Activated CD8-positive, alpha-beta memory T cell treated with anti-CD3 and anti-CD28 coated beads, Interleukin-2, amount 10 ng/mL, durations not matched to agents 7 days and 5 days (primary cell): ENCODE data around the gene HINT2. TPM values are rescaled to one million over a fixed set of nuclear protein-coding genes. Genes with fewer than 3 reads are reported as not detected.
A peak's percentile ranks its signal among the peaks of the same experiment; 100 is the strongest.

Source experiments
- ATAC-seq: fragments of 150-1000 bp; cut with Tn5 transposase; one replicate; pipeline ENCODE4 v1.10.0; 2021; ENCODE audit warnings: moderate library complexity
- CTCF ChIA-PET: fragments of 350-600 bp; sonication (Branson Sonifier 250); formaldehyde crosslinking; loops from one replicate; lab custom pipeline; 2021; ENCODE audit warnings: antibody characterized with exemption; lab: Charles Lee
- DNase-seq: peaks from one replicate; pipeline ENCODE4 v3.0.0-alpha.2; 2020
- H3K27ac Mint-ChIP-seq: one replicate; pipeline ENCODE4 v1.8.0; 2021; ENCODE audit warnings: mild to moderate bottlenecking, mixed read lengths
- H3K27me3 Mint-ChIP-seq: one replicate; pipeline ENCODE4 v1.8.0; 2021; ENCODE audit warnings: mixed read lengths
- H3K36me3 Mint-ChIP-seq: one replicate; pipeline ENCODE4 v1.8.0; 2021; ENCODE audit warnings: mild to moderate bottlenecking, mixed read lengths
- H3K4me1 Mint-ChIP-seq: one replicate; pipeline ENCODE4 v1.8.0; 2021; ENCODE audit warnings: mixed read lengths
- H3K4me3 Mint-ChIP-seq: one replicate; pipeline ENCODE4 v1.8.0; 2021; ENCODE audit warnings: mild to moderate bottlenecking, moderate library complexity, mixed read lengths
- H3K9me3 Mint-ChIP-seq: one replicate; pipeline ENCODE4 v1.8.0; 2022; ENCODE audit warnings: low read depth, mixed read lengths
- total RNA-seq, 2 experiments: library from RNA; stranded (reverse); gene quantifications; one replicate each; pipeline ENCODE4 v1.2.3, GENCODE V29; 2021

The HINT2 gene
- total RNA-seq, 2 experiments from 2014 or later = 68.9 to 73.5 TPM

DNA sequence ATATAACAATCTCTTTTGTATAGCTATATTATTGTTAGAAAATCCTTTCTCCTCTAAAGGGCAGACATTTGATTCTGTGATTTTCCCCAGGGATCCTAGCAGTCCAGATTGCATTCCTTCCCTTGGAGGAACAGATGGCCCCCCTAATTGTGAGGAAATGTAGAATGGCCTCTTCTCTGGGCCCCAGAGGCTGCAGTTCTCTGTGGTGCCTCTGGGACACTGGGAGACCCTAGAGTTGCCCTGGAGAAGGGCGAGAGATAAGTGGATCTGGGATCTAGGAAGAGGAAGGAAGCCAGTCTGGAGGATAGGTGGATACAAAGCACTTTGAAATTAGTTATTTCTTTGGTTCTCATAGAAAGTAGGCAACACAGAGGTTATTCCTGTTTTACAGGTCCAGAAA lies 1.9 kb upstream of the HINT2 start:
- CTCF ChIA-PET = interaction anchor here (1.5 kb wide), 1 partner anchor 9 kb away, joined by 14 read pairs; no protein-coding TSS in a partner anchor
- Mint-ChIP-seq H3K27ac (no peak overlapping the region), H3K4me3 (no peak overlapping the region)

DNA sequence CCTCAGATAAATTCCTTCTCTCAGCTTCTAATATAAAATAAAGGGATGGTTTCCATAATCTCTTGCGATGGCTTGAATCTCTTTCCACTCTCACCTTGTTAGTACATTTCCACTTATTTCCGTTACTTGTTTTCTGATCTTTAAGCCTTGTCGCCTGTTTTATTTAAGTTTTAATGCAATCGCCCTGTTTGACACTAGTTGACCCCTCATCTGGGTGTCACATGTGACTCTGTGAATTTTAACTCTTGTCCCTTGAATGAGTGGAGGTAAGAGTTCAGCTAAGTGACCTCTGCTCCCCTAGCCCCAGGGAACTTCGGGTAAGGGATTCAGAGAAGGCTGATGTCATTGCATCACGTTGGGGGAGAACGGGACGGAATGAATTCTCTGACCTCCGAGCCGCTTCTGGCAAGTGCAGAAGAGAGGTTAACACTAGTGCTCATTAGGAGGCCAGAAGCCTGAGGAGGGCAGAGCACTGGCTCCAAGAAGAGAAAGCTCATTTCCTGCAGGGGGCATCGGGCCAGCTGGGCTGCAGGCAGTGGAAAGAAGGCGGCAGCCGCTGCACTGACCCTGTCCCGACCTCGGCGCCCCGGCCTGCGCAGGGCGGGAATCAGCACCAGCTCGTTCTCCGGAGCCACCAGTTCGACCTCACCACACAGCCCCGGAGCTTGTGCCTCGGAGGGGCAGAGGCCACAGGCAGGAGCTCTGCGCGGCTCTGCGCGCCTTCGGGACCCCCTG lies 569 bp downstream of the HINT2 start:
- H3K27ac Mint-ChIP-seq = peak overlapping the region; percentile 97
- no peaks in the 10 kb centered on the region for H3K9me3 Mint-ChIP-seq
- peaks cover 44% of the 10 kb centered on the region for H3K4me1 Mint-ChIP-seq
- CTCF ChIA-PET = interaction anchor here (0.8 to 3.2 kb wide), 11 partner anchors 9 to 210 kb away, joined by 3 to 13 read pairs (median 3); partner anchors contain the start of genes CREB3, GBA2, RGP1 and TLN1
- peak overlapping the region; percentile 84 for H3K4me3 Mint-ChIP-seq
- peaks cover 2% of the 10 kb centered on the region for H3K36me3 Mint-ChIP-seq
- peak; percentile 8 for ATAC-seq
- peak; percentile 79 for DNase-seq
- peaks cover 2% of the 10 kb centered on the region for H3K27me3 Mint-ChIP-seq

More for the DNA sequence above, 1.9 kb upstream of the HINT2 start:
- Mint-ChIP-seq H3K4me1 (peaks cover 32% of the 10 kb centered on the region), H3K9me3 (no peaks in the 10 kb centered on the region), H3K36me3 (no peaks in the 10 kb centered on the region), H3K27me3 (peaks cover 2% of the 10 kb centered on the region)
- DNase-seq (no peak), ATAC-seq (no peak)

GRCh38 chr9:35813434-35814105 lies 1.3 kb downstream of the HINT2 start:
- Mint-ChIP-seq H3K27ac (peak overlapping the region; percentile 97), H3K27me3 (peaks cover 2% of the 10 kb centered on the region), H3K4me1 (peaks cover 44% of the 10 kb centered on the region), H3K4me3 (peak overlapping the region; percentile 84), H3K36me3 (peaks cover 2% of the 10 kb centered on the region), H3K9me3 (no peaks in the 10 kb centered on the region)
- ATAC-seq (no peak), DNase-seq (no peak)
- CTCF ChIA-PET = interaction anchor here (1.0 to 3.2 kb wide), 10 partner anchors 9 to 210 kb away, joined by 3 to 13 read pairs (median 5); partner anchors contain the start of genes GBA2 and RGP1

DNA sequence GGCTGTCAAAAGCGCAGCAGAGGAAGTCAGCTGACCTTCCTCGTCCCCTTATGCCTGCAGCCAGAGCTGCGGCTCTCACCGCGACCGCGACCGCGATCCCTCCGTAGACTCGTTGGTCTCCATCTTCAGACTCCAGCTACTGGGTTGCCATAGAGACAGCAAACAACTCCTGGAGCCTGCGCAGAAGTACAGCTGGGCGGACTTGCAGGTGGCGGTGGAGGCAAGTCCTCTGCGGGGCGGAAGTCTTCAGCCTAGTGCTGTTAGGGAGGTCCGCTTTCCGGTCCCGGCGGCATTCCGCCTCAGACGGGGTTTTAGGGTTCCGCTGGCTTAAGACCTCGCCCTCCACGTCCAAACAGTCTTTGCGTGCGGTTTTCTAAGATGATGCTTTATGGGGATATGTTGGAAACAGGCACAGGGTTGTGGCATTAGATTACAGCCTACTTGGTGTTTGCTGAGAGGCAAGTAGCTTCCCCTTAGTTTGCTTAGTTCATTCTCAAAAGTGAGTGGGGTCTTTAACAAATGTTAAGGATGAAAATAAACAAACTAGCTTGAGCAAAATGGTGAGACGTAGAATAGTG lies 2.7 kb downstream of the HINT2 start, which contains the start of gene SPAG8:
SPAG8 (minus strand) TSS at position 238 of the 578 bp plus-strand sequence; CDS start at position 123, 115 bp downstream.
- Mint-ChIP-seq H3K27ac (peak within 1 kb of the TSS; percentile 95), H3K9me3 (no peaks in the 10 kb centered on the region), H3K4me3 (peak within 1 kb of the TSS; percentile 75), H3K27me3 (peaks cover 2% of the 10 kb centered on the region), H3K4me1 (peaks cover 44% of the 10 kb centered on the region), H3K36me3 (peaks cover 2% of the 10 kb centered on the region)
- peak; percentile 99 for DNase-seq
- ATAC-seq = peak; percentile 69
- CTCF ChIA-PET = interaction anchor here (0.9 to 3.2 kb wide), 21 partner anchors 11 to 208 kb away, joined by 3 to 13 read pairs (median 6); partner anchors contain the start of genes CCDC107, CREB3, GBA2 and RGP1

DNA sequence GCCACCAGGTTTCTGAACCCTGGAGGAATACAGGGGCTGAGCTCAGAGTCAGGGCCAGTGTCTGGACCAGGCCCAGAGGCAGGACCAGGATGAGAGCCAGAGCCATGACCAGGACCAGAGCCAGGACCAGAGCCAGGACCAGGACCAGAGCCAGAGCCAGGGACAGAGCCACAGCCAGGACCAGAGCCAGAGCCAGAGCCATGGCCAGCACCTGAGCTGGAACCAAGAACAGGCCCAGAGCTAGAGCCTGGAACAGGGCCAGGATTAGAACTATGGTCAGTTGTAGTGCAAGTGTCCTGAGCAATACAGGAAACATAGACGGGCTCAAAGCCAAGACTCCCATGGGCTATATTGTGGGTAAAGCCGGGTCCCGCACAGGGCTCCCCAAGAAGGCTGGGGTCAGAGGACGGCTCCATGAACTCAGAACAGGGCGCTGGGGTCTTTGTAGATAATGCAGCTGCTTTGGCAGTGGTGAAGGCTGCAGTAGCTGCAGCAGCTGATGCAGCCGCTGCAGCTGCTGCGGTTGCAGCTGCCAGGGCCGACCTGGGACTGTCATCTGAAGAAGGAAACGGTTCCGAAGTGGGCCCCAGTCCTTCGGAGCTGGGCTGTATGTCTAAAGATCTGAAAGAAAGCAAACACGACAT lies 3.3 kb downstream of the HINT2 start:
- Mint-ChIP-seq H3K36me3 (peaks cover 6% of the 10 kb centered on the region), H3K9me3 (no peaks in the 10 kb centered on the region), H3K27me3 (peaks cover 2% of the 10 kb centered on the region), H3K4me1 (peaks cover 44% of the 10 kb centered on the region), H3K4me3 (peak overlapping the region; percentile 75), H3K27ac (peak overlapping the region; percentile 95)
- no peak for DNase-seq
- CTCF ChIA-PET = interaction anchor here (1.0 to 3.2 kb wide), 20 partner anchors 11 to 208 kb away, joined by 3 to 13 read pairs (median 6); partner anchors contain the start of genes CREB3, GBA2, RGP1 and TLN1
- ATAC-seq = no peak

GRCh38 chr9:35810122-35810521 lies 4.7 kb downstream of the HINT2 start:
- DNase-seq (no peak), ATAC-seq (no peak)
- Mint-ChIP-seq H3K4me3 (no peak overlapping the region), H3K27me3 (peaks cover 2% of the 10 kb centered on the region), H3K27ac (no peak overlapping the region), H3K36me3 (peaks cover 6% of the 10 kb centered on the region), H3K4me1 (peaks cover 38% of the 10 kb centered on the region), H3K9me3 (no peaks in the 10 kb centered on the region)
- CTCF ChIA-PET = no interaction called here

DNA sequence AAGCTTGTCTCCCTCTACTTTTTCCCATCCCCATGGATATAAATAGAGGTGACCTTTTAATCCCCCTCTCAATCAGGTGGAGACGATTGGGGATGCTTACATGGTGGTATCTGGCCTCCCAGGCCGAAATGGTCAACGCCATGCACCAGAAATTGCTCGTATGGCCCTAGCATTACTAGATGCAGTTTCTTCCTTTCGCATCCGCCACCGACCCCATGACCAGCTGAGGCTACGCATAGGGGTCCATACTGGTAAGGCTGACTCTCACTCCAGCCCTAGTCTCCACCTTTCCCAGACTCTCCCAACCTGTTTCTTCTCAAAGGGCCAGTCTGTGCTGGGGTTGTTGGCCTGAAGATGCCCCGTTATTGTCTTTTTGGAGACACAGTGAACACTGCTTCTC lies 6.4 kb downstream of the HINT2 start:
- ATAC-seq (no peak), DNase-seq (no peak)
- CTCF ChIA-PET = interaction anchor here (1.4 to 1.8 kb wide), 2 partner anchors 18 to 74 kb away, joined by 3 to 5 read pairs; no protein-coding TSS in a partner anchor
- H3K9me3 Mint-ChIP-seq = no peaks in the 10 kb centered on the region
- no peak overlapping the region for H3K27ac Mint-ChIP-seq
- H3K36me3 Mint-ChIP-seq = peaks cover 6% of the 10 kb centered on the region
- H3K27me3 Mint-ChIP-seq = peaks cover 2% of the 10 kb centered on the region
- no peak overlapping the region for H3K4me3 Mint-ChIP-seq
- H3K4me1 Mint-ChIP-seq = peaks cover 29% of the 10 kb centered on the region

GRCh38 chr9:35806101-35806500 lies 8.7 kb downstream of the HINT2 start:
- H3K4me3 Mint-ChIP-seq = no peak overlapping the region
- no peak overlapping the region for H3K27ac Mint-ChIP-seq
- H3K27me3 Mint-ChIP-seq = no peaks in the 10 kb centered on the region
- no peaks in the 10 kb centered on the region for H3K9me3 Mint-ChIP-seq
- peaks cover 7% of the 10 kb centered on the region for H3K4me1 Mint-ChIP-seq
- DNase-seq (no peak), ATAC-seq (no peak)
- H3K36me3 Mint-ChIP-seq = peaks cover 7% of the 10 kb centered on the region
- CTCF ChIA-PET = interaction anchor here (1.3 to 2.7 kb wide), 2 partner anchors 16 to 57 kb away, joined by 5 to 9 read pairs; partner anchors contain the start of genes GBA2 and RGP1

DNA sequence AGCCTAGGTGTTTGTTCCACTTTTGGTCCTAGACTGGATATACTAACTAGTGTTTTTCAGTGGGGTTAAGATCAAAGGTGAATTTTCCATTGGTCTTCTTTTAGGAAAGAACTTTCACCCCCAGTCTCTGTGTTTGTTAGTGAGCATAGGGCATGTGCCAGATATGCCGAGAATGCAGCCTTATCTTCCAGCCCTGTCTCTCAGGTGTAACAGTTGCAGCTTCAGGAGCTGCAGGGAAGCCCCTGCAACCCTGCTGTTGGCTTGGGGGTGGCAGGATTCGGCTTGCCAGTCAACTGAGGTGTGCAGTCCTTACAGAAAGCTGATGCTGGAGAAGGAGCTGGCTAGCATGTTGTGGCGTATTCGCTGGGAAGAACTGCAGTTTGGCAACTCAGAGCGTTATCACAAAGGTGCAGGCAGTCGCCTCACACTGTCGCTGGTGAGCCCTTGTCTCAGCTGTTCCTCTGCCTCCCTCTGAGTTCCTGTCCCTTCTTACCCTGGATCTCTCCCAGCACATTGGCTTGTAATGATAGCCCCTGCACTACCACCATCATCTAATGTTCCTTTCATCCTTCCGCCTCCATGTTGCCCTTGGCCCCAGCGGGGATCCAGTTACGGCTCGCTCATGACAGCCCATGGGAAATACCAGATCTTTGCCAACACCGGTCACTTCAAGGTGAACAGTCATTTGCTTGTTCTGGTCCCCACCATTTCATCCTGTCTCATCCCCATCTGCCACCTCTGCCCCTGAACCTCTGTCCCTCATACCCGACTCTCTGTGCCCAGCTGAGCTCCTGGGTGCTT lies 13.3 kb downstream of the HINT2 start:
- Mint-ChIP-seq H3K4me3 (no peak overlapping the region), H3K27ac (peak overlapping the region; percentile 8), H3K27me3 (no peaks in the 10 kb centered on the region), H3K9me3 (no peaks in the 10 kb centered on the region), H3K36me3 (peaks cover 2% of the 10 kb centered on the region), H3K4me1 (peaks cover 18% of the 10 kb centered on the region)
- ATAC-seq (no peak), DNase-seq (no peak)
- CTCF ChIA-PET = interaction anchor here (0.6 to 3.3 kb wide), 3 partner anchors 11 to 718 kb away, joined by 4 to 10 read pairs (median 7); no protein-coding TSS in a partner anchor

- no peak overlapping the region for H3K27ac Mint-ChIP-seq
- no peaks in the 10 kb centered on the region for H3K9me3 Mint-ChIP-seq
- no peak overlapping the region for H3K4me3 Mint-ChIP-seq
- H3K36me3 Mint-ChIP-seq = peaks cover 1% of the 10 kb centered on the region
- DNase-seq (no peak), ATAC-seq (no peak)
- CTCF ChIA-PET = interaction anchor here (2.5 kb wide), 1 partner anchor 10 kb away, joined by 10 read pairs; no protein-coding TSS in a partner anchor
- peaks cover 22% of the 10 kb centered on the region for H3K4me1 Mint-ChIP-seq
- H3K27me3 Mint-ChIP-seq = no peaks in the 10 kb centered on the region
Observed at GRCh38 chr9:35800530-35800929, 14.3 kb downstream of the HINT2 start.

DNA sequence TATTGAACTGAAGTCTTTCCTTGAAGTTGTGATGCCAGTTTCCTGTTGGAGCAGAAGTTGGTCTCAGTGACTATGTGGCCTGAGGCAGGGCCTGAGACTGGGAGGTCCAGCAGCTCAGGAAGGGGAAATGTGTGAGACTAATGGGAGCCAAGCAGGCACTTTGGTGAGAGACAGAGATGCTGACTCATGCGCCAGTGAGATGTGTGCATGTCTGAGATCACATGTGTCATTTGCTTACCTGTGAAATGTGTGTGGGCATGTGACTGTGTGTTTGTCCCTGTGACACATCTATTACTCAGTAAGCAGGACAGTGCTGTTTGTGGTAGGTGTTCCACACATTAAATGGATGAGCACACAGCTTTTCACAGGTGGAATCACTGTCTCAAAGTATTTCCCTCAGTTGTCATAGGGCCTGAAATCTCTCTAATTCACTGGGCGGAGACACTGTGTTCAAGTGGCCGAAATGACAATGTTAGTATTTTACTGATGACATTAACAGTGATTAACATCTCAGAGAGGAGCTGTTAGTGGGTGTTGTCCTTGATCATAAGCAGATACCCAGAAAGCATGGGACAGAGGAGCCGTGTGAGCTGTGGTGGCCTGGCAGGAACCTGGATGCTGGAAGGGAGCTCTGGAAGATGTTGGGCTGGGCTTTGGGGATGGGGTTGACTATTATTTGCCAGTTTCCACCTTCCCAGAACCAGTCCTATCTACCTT lies 16.0 kb downstream of the HINT2 start:
- peaks cover 31% of the 10 kb centered on the region for H3K4me1 Mint-ChIP-seq

More for the DNA sequence above, 16.0 kb downstream of the HINT2 start:
- Mint-ChIP-seq H3K4me3 (no peak overlapping the region), H3K9me3 (no peaks in the 10 kb centered on the region), H3K27me3 (no peaks in the 10 kb centered on the region), H3K27ac (no peak overlapping the region), H3K36me3 (peaks cover 1% of the 10 kb centered on the region)
- ATAC-seq = peak; percentile 74
- CTCF ChIA-PET = interaction anchor here (1.0 to 2.5 kb wide), 3 partner anchors 8 to 83 kb away, joined by 5 to 10 read pairs (median 6); partner anchors contain the start of gene SPAG8
- peak; percentile 48 for DNase-seq
